IPS-20b (cell line): ENCODE results near the gene CLDN7.

ENCODE experiments used
- H3K27ac ChIP-seq: one replicate; pipeline ENCODE4 v1.5.1; 2013; ENCODE audit warnings: low read length
- H3K27me3 ChIP-seq: 2 replicates; pipeline ENCODE4 v1.6.1; 2013; ENCODE audit warnings: mild to moderate bottlenecking, low read length, inconsistent platforms; ENCODE audit not compliant: insufficient read depth
- H3K36me3 ChIP-seq: 2 replicates; pipeline ENCODE4 v1.6.1; 2013; ENCODE audit warnings: low read depth, mild to moderate bottlenecking, inconsistent platforms, low read length, moderate library complexity; ENCODE audit not compliant: insufficient read depth
- H3K4me1 ChIP-seq: 2 replicates; pipeline ENCODE4 v1.6.1; 2013; ENCODE audit warnings: mild to moderate bottlenecking, control low read depth, inconsistent platforms, low read length, moderate library complexity; ENCODE audit not compliant: insufficient read depth
- H3K4me3 ChIP-seq: 2 replicates; pipeline ENCODE4 v1.5.1; 2013; ENCODE audit warnings: mild to moderate bottlenecking, low read length, inconsistent platforms
- H3K9ac ChIP-seq: 2 replicates; pipeline ENCODE4 v1.6.1; 2013; ENCODE audit warnings: low read depth, mild to moderate bottlenecking, inconsistent platforms, low read length, moderate library complexity
- H3K9me3 ChIP-seq: 2 replicates; pipeline ENCODE4 v1.6.1; 2013; ENCODE audit warnings: mild to moderate bottlenecking, low read depth, low read length, inconsistent platforms; ENCODE audit not compliant: insufficient read depth

Gene CLDN7

DNA sequence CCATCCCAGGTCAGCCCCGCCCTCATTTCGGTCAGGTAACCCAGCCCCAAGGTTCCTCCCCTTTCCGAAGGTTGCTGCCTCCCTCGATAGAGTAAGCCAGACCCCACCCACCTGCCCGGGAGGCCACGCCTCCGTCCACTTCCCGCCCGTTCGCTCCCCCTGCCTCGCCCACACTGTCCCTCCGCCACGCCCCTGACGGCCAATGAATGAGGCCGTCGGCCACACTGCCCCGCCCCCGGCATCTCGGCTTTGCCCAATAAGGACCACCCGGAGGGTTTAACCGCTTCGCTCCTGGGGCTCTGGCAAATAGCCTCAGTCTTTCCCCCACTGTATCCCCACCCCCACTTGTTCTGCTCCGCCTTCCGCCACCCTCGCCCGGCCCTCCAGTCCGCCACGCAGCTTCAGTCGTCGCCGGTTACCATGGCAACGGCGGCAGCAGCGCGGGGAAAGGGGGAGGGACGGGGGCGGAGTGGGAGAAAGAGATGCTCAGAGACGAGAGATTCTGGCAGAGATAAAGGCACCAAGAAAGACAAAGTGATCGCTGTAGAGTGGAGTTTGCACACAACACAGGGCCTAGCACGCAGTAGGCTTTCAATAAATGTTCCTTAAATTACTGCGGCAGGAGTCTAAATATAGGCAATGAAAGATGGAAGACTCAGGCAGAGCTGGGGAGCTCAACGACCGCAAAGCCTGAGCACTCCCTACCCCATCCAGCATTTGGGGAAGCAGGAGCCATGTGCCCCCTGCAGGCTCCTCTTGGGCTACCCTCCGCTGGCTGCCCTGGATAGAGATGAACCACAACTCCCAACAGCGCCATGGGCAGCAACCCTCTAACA, 47.8 kb downstream of the CLDN7 start:
- peaks cover 47% of the 10 kb centered on the region; the same call in 1 of the 2 replicates for H3K4me1 ChIP-seq
- no peaks in the 10 kb centered on the region for H3K36me3 ChIP-seq
- peak overlapping the region; percentile 81 for H3K27ac ChIP-seq
- no peaks in the 10 kb centered on the region for H3K9me3 ChIP-seq
- no peaks in the 10 kb centered on the region; the same call in 1 of the 2 replicates for H3K27me3 ChIP-seq
- peak overlapping the region; percentile 79 for H3K4me3 ChIP-seq
- peak overlapping the region; percentile 69; the same call in 1 of the 2 replicates for H3K9ac ChIP-seq

DNA sequence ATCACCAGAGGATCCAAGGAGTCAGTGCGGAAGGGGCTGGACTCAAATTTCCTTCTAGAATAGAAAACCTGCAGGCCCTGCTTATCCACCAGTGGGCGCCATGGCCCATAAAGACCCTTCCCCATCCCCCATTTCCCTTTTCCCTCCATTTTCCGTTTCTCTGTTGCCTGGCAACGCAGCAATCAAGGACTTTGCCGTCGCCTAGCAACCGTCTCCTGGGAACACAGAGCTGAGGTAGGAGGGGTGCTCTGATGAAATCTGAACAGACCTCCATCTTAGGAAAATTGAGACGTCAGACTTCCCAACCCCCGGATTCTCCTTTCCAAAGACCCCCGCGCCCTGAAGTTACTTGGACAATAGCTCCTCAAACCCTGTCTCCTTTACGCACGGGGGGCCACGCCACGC, 48.4 kb downstream of the CLDN7 start:
- H3K9me3 ChIP-seq = no peaks in the 10 kb centered on the region
- H3K36me3 ChIP-seq = no peaks in the 10 kb centered on the region
- peaks cover 42% of the 10 kb centered on the region; the same call in 1 of the 2 replicates for H3K4me1 ChIP-seq
- H3K27me3 ChIP-seq = no peaks in the 10 kb centered on the region; the same call in 1 of the 2 replicates
- peak overlapping the region; percentile 71 for H3K4me3 ChIP-seq
- peak overlapping the region; percentile 60 for H3K27ac ChIP-seq
- peak overlapping the region; percentile 68; the same call in 1 of the 2 replicates for H3K9ac ChIP-seq

GRCh38 chr17:7211491-7212273, 50.6 kb downstream of the CLDN7 start:
- Histone ChIP-seq H3K27me3 (no peaks in the 10 kb centered on the region), H3K9ac (peak overlapping the region; percentile 82; the same call in 1 of the 2 replicates), H3K4me1 (peaks cover 41% of the 10 kb centered on the region; the same call in 1 of the 2 replicates), H3K9me3 (no peaks in the 10 kb centered on the region), H3K36me3 (no peaks in the 10 kb centered on the region), H3K27ac (peak overlapping the region; percentile 65), H3K4me3 (peak overlapping the region; percentile 79)
